Nucleus accumbens (tissue), 56 donors: ENCODE results near the gene SHOC2.

Experiments used
- DNase-seq, 56 donors: peaks; one replicate each; lab custom pipeline; 2025; lab: John Stamatoyannopoulos, UW

SHOC2 gene

GRCh38 chr10:110939419-110939818 lies 20.0 kb downstream of the SHOC2 start:
- DNase-seq = no peak

DNA sequence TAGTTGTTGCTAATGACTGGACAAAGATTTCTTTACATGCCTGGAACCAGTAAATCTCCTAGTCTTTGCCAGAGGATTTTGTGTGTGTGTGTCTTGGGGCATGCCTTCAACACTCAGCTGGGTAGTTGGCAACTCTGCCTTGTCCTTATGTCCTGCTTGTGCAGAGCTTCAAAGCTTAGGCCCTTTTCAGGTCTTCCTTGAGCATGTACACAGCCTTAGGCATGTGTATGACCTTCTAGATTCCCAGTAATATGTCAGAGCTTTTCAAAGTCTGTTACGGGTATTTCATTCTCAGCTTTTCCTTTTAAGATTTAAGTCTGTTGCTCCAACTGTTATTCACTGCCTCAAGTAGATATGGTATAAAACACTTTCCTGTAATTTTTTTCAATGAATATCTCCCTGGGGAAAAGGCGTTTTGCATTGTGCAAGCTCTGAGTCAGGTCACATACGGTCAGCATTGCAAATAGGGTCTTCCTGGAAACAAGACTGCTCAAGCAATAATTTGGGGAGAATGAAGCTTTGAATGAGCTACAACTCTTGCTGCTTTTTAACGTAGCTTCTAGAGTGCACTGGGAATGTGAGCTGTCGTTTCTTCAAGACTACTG lies 25.5 kb downstream of the SHOC2 start:
- no peak for DNase-seq

GRCh38 chr10:110946496-110946895 lies 27.1 kb downstream of the SHOC2 start:
- DNase-seq = no peak

- no peak for DNase-seq
These were observed 27.7 kb downstream of the SHOC2 start for GRCh38 chr10:110947061-110947595.

- DNase-seq = no peak
These were observed 32.0 kb downstream of the SHOC2 start for GRCh38 chr10:110951381-110951780.

GRCh38 chr10:110957606-110958005 lies 38.2 kb downstream of the SHOC2 start:
- DNase-seq = no peak

DNA sequence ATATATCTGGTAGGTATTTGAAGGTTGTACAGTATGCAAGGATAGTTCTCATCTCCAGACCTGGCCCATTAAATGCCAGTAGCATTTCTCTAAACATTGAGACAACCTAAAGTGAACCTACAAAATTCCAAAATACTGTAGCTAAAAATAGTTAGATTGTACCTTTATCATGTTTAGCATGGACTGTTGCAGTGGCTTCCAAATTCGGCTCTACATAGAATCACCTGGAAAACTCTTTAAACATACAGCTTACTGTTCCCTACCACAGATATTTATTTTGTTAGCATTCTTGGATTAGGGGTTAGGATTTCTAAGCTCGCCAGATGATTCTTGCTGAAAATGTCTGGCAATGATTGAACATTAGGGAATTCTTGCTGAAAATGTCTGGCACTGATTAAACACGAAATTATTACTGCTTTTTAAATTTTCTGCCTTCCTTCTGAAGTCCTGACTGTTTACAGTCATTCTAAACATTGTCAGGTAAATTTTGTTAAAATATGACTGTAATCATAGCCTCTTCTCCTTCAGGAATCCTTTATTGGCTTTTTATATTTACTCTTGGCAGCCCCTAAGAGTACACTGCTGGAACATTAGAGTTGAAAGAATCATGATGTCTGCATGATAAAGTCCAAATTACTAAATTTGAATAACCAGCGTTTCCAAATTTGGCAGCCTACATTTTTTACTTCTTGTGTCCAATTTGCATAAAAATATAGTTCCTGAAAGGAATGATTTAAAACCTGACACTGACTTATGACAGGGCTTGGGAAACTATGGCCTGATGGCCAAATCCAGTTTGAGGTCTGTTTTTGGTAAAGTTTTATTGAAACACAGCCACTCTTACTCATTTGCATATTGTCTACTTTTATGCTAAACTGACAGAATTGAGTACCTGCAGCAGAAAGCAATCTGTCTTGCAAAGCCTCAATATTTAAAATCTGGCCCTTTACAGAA lies 40.3 kb downstream of the SHOC2 start:
- DNase-seq = no peak

GRCh38 chr10:110960333-110960712 lies 40.9 kb downstream of the SHOC2 start:
- DNase-seq = no peak

GRCh38 chr10:110962443-110962842 lies 43.0 kb downstream of the SHOC2 start:
- DNase-seq = no peak

DNA sequence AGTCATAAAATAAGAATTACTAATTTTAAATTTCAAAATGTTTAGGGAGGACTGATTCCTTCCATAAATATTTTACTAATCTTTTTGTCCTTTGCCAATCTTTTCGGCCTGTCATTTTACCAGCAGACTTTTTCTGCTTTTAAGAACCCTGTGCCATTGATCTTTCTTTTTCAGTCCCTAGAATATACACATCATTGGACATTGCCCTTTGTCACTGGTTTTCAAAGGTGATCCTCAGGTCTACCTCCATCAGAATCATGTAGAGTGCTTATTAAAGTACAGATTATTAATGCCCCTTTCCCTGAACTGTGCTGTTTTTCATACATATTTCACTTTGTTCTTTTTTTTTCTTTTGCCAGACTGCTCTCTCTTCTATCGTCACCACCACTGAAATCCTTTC lies 43.8 kb downstream of the SHOC2 start:
- DNase-seq = no peak

- no peak for DNase-seq
These were observed 45.3 kb downstream of the SHOC2 start for GRCh38 chr10:110964681-110965080.

DNA sequence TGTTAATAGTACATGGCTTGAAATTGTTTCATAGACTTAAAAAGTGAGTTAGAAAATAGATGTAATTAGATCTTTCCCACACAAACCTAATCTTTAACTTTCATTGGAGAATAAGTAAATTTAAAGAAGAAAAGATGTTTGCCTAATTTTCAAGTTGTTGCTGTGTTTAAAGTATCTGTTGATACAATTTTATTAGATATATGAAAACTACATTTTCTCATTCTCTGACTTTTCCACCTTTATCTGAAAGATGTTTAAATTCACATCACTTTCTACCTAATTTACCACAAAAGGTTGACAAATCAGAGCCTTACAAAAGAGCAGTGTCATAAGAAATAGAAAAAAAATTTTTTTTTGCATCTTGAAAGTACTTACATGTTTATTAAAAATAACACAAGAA lies 45.8 kb downstream of the SHOC2 start:
- no peak for DNase-seq

- DNase-seq = no peak
These were observed 46.7 kb downstream of the SHOC2 start for GRCh38 chr10:110966146-110966545.

DNA sequence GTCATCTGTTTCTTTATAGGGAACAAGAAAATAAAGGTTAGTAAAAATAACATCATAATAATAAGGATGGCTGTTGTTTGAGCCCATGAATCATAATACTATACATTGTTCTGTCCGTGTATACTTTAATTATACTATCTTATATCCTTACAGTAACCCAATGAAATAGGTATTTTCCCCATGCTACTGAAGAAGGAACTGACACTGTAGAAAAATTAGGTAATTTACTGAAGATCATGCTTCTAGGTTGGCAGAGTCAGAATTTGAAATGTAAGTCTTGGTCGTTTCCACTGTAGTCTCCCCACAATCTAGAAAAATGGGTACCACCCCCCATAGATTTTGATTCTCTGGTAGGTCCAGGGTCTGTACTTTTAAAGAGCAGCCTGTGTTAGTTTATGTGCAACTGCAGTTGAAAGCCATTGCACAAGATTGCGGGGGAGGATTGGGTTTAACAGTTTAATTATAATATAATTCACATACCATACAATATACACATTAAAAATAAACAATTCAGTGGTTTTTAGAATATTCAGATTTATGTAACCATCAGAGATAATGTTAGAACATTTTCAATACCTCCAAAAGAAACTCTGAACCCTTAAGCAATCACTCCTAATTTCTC lies 47.7 kb downstream of the SHOC2 start:
- no peak for DNase-seq

DNA sequence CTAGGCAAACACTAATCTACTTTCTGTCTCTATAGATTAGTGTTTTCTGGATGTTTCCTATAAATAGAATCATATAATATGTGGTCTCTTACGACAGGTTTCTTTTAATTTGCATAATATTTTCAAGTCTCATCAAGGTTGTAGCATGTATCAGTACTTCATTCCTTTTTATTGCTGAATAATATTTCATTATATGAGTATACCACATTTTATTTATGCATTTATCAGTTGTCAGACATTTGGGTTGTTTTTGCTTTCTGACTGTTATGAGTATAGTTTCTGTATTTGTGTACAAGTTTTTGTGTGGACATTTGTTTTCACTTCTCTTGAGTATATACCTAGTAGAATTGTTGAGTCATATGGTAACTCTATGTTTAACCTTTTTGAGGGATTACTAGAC lies 48.2 kb downstream of the SHOC2 start:
- DNase-seq = no peak

GRCh38 chr10:110969183-110969582 lies 49.8 kb downstream of the SHOC2 start:
- DNase-seq = no peak

DNA sequence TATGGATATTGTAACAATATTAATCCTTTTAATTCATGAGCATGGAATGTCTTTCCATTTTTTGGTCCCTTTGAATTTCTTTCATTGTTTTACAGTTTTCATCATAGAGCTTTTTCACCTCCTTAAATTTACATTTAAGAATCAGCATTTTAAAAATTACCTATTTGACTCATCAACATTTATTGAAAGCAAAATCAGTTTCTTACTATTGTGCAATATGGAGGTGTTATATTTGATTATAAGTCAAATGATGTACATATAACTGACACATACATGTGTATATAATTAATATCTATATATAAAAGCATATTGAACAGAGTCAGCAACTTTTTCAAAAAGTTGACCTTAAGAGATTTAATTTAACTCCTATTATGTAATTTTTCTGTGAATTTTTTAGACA lies 52.2 kb downstream of the SHOC2 start:
- DNase-seq = no peak

DNA sequence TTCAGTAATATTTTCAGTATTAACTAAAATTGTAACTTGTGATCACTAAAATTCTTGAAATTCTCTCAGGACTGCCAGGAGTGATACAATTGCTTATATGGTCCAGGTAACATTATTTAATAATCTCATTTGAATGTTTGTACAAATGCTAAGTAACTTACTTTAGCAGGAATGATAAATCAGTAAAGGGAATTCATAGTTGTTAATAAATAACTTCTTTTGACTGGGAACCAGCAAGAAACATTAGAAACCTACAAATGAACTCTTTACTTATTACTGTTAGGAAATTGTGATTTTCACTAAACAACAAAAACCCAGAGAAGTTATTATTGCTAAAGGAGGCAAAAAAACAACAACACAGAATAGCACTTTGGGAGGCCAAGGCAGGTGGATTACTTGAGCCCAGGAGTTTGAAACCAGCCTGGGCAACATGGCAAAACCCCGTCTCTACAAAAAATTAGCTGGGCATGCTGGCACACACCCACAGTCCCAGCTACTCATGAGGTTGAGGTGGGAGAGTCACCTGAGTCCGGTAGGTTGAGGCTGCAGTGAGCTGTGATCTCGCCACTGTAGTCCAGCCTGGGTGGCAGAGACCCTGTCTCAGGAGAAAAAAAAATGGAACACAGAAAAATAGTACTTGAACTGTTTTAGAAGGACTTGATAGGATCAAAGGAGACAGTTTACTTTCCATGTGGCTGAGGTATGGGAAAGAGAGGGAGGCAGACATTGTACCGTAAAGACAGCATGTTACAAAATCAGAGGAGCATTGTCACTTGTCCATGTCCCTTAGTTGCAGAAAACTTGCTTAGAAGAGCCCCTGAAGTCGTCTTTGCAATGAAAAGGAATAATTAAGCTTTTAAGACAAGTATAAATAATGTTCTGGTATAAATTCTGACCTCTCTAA lies 53.1 kb downstream of the SHOC2 start:
- no peak for DNase-seq

DNA sequence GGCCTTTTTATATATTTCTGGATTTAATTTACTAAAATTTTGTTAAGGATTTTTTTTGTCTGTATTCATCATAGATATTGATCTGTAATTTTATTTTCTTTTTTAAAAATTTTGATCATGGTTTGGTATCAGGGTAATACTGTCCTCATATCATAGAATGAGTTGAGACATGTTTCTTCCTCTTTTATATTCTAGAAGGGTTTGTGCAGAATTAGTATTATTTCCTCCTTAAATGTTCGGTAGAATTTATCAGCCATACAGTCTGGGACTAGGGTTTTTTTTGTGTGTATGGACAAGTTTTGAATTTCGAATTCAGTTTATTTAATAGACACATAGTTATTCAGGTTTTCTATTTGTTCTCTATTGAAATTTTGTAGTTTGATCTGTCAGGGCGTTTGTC lies 54.0 kb downstream of the SHOC2 start:
- no peak for DNase-seq

DNA sequence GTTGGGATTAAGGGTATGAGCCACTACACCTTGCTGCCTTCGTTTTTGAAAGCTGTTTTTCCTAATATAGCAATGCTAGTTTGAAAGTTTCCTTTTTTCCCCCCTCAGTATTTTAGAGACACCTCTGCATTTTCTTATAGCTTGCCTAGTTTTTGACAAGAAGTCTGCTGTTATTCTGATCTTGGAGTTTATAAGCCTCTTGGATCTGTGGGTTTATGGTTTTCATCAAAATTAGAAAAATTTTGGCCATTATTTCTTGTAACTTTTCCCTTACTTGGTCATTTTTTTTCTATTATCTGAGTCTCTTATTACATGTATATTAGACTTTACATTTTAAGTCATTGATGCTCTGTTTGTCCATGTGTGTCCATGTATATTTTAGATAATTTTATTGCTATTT lies 57.2 kb downstream of the SHOC2 start:
- no peak for DNase-seq
